BE2C (cell line): Measurements from ENCODE around the gene BICD1.

Source experiments
- DNase-seq: peaks from one replicate; pipeline ENCODE4 v3.0.0-alpha.2; 2020
- H3K27me3 ChIP-seq: fragments of 250-450 bp; sonication (Bioruptor Pico); 2 replicates; pipeline ENCODE4 v1.5.1; 2020; ENCODE audit warnings: mild to moderate bottlenecking
- H3K36me3 ChIP-seq: fragments of 250-450 bp; sonication (Bioruptor Pico); 2 replicates; pipeline ENCODE4 v1.5.1; 2020; ENCODE audit warnings: mild to moderate bottlenecking
- H3K4me1 ChIP-seq: fragments of 250-450 bp; sonication (Bioruptor Pico); 2 replicates; pipeline ENCODE4 v1.5.1; 2020
- H3K4me3 ChIP-seq: 2 replicates; pipeline ENCODE4 v1.5.1; 2011; ENCODE audit warnings: low read depth, low read length
- H3K9me3 ChIP-seq: fragments of 250-450 bp; sonication (Bioruptor Pico); 2 replicates; pipeline ENCODE4 v1.5.1; 2020
- TF ChIP-seq, protein P1 (sequence below): IDR thresholded peaks from 2 replicates; pipeline ENCODE4 v1.5.1; 2012; ENCODE audit warnings: mild to moderate bottlenecking, low read depth, low read length

Gene BICD1

DNA sequence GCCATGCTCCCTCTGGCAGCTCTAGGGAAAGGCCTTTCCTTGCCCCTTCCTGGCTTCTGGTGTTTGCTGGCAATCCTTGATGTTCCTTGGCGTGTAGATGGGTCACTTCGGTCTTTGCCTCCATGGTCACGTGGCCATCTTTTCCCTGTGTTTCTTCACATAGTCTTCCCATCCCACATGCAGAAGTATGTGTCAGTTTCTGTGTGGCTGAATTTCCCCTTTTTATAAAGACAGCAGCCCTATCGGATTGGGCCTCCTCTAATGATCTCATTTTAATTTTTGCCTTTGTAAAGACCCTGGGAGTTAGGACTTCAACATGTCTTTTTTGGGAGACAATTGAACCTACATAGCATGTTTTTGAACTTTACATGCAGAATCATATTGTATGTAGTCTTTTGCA, 185.5 kb downstream of the BICD1 start:
- peaks cover 22% of the 10 kb centered on the region for H3K36me3 ChIP-seq
- TF ChIP-seq, protein P1, sequence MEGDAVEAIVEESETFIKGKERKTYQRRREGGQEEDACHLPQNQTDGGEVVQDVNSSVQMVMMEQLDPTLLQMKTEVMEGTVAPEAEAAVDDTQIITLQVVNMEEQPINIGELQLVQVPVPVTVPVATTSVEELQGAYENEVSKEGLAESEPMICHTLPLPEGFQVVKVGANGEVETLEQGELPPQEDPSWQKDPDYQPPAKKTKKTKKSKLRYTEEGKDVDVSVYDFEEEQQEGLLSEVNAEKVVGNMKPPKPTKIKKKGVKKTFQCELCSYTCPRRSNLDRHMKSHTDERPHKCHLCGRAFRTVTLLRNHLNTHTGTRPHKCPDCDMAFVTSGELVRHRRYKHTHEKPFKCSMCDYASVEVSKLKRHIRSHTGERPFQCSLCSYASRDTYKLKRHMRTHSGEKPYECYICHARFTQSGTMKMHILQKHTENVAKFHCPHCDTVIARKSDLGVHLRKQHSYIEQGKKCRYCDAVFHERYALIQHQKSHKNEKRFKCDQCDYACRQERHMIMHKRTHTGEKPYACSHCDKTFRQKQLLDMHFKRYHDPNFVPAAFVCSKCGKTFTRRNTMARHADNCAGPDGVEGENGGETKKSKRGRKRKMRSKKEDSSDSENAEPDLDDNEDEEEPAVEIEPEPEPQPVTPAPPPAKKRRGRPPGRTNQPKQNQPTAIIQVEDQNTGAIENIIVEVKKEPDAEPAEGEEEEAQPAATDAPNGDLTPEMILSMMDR, result no peak
- H3K27me3 ChIP-seq, result no peaks in the 10 kb centered on the region
- no peak for DNase-seq
- H3K4me3 ChIP-seq, result no peak overlapping the region
- no peaks in the 10 kb centered on the region; the same call in none of the 2 replicates for H3K9me3 ChIP-seq
- H3K4me1 ChIP-seq, result no peaks in the 10 kb centered on the region

DNA sequence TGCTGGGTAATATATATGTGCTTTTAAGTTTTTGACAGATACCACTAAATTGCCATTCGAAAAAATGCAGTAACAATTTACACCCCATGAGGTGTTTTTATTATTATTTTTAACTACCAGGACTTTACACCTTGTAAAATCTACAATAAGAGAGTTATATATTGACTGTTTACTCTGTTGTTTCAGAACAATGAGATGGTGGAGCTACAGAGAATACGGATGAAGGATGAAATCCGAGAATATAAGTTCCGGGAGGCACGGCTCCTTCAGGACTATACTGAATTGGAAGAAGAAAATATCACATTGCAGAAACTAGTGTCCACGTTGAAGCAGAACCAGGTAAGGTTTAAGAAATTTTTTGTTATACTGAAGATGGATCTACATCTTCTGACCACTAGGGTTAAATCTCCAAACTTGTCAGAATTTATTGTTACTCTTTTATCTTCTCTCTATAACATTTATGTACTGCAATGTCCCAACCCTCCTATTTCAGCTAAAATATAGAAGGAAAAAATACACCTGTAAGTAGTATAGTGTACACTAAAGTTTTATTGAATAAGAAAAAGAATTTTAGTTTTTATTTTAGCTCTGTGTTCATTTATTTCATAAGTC, 187.3 kb downstream of the BICD1 start:
- Histone ChIP-seq H3K4me1 (no peaks in the 10 kb centered on the region), H3K9me3 (no peaks in the 10 kb centered on the region; the same call in none of the 2 replicates), H3K36me3 (peaks cover 21% of the 10 kb centered on the region), H3K27me3 (no peaks in the 10 kb centered on the region), H3K4me3 (no peak overlapping the region)
- DNase-seq, result no peak
- TF ChIP-seq, protein P1, result no peak

DNA sequence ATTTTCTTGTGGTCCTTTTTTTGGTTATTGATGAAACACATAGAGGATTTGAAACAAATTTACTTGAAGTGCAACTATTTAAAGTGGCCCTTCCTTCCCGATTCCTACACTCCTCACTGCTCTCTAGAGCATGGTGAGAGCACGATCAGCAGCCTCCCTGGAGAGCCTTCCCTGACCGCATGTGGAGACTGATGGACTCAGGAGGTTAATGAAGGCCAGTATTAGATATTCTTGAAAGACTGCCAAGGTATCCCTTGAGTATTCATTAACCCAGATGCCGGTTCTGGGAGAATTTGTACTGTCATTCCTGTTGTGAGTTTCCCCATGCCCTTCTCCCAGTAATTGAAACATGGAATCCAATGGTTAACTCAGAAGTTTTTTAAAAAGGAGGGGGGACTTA, 189.9 kb downstream of the BICD1 start:
- TF ChIP-seq, protein P1, result no peak
- Histone ChIP-seq H3K27me3 (no peaks in the 10 kb centered on the region), H3K4me1 (no peaks in the 10 kb centered on the region), H3K9me3 (no peaks in the 10 kb centered on the region; the same call in 1 of the 2 replicates), H3K4me3 (no peak overlapping the region), H3K36me3 (peaks cover 10% of the 10 kb centered on the region)
- no peak for DNase-seq

DNA sequence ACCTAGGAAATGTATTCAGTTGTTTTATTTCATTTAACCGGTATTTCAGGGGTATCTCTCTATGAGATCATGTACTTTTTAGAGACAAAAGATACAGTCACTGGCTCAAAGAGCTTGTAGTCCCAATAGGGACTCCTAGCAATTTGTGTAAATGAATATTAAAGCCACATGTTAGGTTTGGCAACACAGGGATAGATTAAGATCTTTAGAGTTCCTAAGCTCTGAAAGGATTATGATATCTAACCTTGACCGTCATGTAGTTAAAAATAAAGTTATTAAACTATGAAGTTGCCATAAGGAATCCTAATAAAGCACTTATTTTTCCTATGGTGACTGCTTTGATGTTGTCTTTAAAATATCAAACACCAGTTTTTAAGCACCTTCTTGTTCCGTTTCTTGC, 192.3 kb downstream of the BICD1 start:
- no peak for DNase-seq
- Histone ChIP-seq H3K27me3 (no peaks in the 10 kb centered on the region), H3K4me3 (no peak overlapping the region), H3K9me3 (no peaks in the 10 kb centered on the region; the same call in 1 of the 2 replicates), H3K36me3 (peaks cover 8% of the 10 kb centered on the region), H3K4me1 (no peaks in the 10 kb centered on the region)
- TF ChIP-seq, protein P1, result no peak

DNA sequence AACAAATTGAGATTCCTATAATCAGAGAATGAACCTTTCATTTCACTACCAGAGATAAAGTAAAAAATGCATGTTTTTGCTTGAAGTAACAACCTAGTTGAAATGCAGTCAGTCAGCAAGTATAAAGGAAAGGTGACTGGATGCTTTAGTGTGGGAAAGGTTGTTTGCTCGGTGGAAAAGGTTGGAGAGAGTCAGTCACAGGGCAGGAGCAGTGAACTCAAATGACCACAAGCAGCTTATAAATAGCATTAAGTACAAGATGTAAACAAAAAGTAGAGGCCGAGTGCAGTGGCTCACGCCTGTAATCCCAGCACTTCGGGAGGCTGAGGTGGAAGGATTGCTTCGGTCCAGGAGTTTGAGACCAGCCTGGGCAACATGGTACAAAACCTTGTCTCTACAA, 194.6 kb downstream of the BICD1 start:
- Histone ChIP-seq H3K4me1 (no peaks in the 10 kb centered on the region), H3K27me3 (no peaks in the 10 kb centered on the region), H3K36me3 (peaks cover 7% of the 10 kb centered on the region), H3K4me3 (no peak overlapping the region), H3K9me3 (no peaks in the 10 kb centered on the region; the same call in 1 of the 2 replicates)
- TF ChIP-seq, protein P1, result no peak
- DNase-seq, result no peak
